Measurements from ENCODE around the gene PDCD7. TPM values are rescaled to one million over a fixed set of nuclear protein-coding genes. Genes with fewer than 3 reads are reported as not detected.
"Not testable (repeated sequence)": the region's sequence is repeated elsewhere in the genome, so short reads cannot be mapped to it uniquely, and the experiment has no call there.

The PDCD7 gene, protein sequence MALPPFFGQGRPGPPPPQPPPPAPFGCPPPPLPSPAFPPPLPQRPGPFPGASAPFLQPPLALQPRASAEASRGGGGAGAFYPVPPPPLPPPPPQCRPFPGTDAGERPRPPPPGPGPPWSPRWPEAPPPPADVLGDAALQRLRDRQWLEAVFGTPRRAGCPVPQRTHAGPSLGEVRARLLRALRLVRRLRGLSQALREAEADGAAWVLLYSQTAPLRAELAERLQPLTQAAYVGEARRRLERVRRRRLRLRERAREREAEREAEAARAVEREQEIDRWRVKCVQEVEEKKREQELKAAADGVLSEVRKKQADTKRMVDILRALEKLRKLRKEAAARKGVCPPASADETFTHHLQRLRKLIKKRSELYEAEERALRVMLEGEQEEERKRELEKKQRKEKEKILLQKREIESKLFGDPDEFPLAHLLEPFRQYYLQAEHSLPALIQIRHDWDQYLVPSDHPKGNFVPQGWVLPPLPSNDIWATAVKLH
- 22.9 TPM for total RNA-seq
- long read RNA-seq, transcript PDCD7-201 (5 exons, 2,851 nt) = major isoform, 6 of 9 reads
- long read RNA-seq, partial matches to known transcripts = 2 of 9 reads
- long read RNA-seq, other reads (novel, unspliced or antisense) = 1 of 9 reads

DNA sequence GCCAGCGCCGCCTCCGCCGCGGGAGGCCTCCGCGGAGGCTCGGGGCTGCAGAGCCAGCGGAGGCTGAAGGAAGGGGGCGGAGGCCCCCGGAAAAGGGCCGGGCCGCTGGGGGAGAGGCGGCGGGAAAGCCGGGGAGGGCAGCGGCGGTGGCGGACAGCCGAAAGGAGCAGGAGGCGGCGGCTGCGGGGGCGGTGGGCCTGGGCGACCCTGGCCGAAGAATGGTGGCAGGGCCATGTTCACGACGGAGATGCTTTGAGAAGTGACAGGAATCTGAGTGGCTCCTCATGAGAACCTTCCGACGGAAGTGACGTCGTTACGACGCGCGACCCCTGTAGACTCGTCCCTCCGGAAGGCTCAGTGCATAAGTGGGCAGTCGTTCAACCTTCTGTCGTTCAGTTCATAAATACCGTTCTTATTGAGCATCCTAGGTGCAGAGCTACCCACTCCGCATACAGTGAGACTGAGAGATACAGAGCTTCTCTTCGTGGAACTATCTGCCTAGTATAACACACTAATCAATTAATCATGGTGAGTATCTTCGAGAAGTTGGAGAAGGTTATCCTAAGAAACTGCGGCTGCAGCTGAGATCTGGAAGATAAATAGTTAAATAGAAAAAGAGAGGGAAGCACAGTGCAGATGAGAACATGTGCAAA, at the start of gene PDCD7:
Gene PDCD7 (minus strand): TSS at position 261 of the 653 bp plus-strand sequence. CDS start 27 bp downstream, at position 234.
- no peak for DNase-seq (ENCODE audit: low spot score)

DNA sequence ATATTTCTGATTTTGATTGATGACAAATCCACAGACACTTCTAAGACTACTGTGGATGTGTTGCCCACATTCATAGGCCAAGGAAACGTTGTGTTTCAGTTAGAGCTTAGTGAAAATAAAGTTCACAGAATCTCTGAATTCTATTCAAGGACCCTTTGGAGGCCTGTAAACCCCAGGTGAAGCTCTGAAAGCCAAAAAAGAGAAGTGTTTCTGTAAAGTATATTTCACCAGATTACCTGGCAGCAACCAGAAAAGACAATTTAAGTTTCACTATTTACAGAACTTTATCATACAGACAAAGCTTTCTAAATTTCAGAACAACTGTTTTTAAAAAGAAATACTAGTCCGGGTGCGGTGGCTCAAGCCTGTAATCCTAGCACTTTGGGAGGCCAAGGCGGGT, 48.9 kb upstream of the PDCD7 start:
- DNase-seq (ENCODE audit: low spot score) = no peak

DNA sequence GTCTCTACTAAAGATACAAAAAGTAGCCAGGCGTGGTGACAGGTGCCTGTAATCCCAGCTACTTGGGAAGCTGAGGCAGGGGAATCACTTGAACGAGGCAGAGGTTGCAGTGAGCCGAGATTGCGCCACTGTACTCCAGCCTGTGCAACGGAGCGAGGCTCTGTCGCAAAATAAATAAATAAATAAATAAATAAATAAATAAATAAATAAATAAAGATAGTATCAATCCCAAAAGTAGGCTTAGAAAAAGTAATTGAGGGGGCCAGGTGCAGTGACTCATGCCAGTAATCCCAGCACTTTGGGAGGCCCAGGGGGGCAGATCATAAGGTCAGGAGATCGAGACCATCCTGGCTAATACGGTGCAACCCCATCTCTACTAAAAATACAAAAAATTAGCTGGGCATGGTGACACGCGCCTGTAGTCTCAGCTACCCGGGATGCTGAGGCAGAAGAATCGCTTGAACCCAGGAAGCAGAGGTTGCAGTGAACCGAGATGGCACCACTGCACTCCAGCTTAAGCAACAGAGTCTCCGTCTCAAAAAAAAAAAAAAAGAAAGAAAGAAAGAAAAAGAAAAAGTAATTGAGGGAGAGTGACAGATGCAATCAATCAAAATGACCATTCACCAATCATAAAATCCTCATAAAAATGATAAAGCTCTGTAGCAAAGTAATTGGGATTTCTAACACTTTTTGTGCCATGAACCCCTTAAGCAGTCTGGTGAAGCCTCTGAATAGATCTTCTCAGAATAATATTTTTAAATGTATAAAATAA, 48.2 kb upstream of the PDCD7 start:
- not testable (repeated sequence) for DNase-seq (ENCODE audit: low spot score)

DNA sequence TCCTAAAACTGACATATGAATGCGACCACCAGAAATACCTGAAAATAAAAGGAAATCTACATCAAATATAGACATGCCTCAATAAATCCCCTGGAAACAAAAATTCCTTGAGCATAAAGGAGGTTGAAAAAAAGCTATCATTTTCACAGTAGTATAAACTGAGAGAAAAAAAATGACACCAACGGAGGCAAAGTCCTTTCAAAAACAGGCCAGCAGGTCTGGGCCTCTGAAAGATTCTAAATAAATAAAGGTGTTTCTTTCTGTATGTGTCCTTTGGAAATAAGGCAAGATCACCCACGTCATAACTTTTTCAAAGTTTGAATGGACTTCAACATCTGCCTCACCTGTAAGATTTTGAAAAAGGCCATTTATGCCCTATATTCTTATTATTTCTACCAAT, 46.6 kb upstream of the PDCD7 start:
- DNase-seq (ENCODE audit: low spot score) = no peak

DNA sequence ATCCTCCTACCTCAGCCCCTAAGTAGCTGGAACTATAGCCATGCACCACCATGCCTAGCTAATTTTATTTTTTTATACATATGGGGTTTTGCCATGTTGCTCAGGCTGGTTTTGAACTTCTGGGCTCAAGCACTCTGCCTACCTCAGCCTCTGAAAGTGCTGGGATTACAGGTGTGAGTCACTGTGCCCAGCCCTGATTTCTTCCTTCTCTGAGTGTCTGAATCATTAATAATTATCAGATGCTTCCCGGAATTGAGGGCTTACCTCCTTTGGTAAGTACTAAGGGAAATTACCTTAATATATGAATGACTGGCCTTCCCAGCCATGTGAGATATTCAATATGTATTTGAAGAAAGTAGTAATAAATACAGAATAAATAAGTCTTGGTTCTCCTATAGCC, 44.3 kb upstream of the PDCD7 start:
- no peak for DNase-seq (ENCODE audit: low spot score)

DNA sequence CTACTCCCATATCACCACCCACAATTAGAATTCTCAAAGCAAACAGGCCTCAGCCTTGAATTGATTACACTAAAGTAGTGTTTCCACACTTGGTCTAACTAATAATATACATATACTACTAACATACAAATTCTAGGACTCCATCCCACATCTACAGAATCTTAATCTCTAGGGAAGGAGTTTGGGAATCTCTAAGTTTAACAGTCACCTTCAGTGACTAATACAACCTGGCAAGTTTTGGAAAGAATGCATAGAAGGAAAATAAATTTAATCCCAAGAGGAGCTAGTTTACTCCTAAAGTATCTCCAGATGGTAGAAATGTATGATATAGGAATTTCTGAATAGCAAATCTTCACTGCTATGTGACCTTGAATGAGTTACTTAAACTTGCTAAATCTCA, 42.4 kb upstream of the PDCD7 start:
- no peak for DNase-seq (ENCODE audit: low spot score)

DNA sequence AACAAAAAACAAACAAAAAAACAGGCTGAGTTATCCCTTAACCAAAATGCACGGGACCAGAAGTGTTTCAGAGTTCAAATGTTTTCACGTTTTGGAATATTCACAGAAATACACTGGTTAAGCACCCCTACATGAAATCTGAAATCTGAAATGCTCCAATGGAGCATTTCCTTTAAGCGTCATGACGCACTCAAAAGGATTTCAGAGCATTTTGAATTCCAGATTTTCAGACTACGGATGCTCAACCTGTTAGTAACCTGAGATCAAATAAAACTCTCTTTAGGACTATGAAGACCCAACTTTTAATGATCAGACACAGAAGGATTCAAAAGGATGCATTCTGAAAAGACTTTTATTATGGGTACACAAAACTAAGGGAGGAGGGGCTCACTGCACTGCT, 41.9 kb upstream of the PDCD7 start:
- DNase-seq (ENCODE audit: low spot score) = no peak

DNA sequence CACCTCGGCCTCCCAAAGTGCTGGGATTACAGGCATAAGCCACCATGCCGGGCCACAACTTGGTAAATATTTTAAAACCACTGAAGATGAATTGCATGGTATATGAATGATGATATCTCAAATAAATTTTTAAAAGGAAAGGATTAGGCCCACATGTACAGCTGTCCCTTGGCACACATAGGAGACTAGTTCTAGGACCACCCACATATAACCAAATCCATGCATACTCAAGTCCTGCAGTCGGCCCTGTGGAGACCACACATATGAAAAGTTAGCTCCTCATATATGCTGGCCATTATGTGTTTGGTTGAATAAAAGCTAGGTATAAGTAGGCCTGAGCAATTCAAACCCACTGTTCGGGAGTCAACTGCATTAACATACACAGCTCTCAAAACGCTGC, 40.9 kb upstream of the PDCD7 start:
- no peak for DNase-seq (ENCODE audit: low spot score)

DNA sequence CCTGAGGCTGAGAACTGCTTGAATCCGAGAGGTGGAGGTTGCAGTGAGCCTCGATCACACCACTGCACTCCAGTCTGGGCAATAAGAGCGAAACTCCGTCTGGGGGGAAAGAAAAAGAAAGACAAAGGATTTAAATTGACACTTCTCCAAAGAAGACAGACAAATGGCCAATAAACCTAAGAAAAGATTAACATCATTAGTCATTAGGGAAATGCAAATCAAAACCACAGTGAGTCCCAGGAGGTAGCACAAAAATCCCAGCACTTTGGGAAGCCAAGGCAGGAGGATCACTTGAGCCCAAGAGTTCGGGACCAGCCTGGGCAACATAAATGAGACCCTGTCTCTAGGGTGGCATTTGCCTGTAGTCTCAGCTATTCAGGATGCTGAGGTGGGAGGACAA, 38.9 kb upstream of the PDCD7 start:
- DNase-seq (ENCODE audit: low spot score) = no peak

DNA sequence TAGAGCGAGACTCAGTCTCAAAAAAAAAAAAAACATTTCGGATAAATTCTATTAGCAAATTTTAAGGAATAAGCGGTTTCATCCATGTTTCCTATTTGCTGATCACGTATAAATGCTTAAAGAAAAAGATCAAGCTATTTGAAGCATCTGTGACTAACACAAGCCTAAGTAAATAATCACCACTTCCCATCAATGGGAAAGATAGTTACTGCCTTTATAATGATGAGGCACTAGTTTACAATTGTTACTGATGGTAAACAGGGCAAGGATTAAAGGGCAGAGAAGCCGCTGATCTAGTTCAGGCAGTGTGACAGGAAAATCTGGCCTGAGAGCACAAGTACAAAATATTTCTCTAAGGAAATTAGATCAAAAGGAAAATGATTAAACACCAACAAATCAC, 37.8 kb upstream of the PDCD7 start:
- no peak for DNase-seq (ENCODE audit: low spot score)

DNA sequence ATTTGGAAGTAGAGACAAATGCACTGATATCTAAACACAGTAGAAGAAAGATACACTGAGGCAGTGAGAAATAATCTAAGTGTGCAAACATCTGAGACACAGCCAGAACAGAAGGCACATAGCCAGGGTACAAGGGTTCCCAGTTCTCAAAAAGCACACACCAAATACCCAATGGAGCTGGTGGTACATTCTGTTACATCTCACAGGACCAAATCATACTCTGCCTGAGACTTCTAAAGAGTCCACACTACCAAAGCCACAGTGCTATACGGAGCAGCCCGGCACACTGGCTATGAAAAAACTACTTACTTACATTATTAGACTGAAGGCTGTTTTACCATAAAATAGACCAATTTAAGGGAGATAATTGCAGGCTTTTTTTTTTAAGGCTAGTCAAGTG, 32.3 kb upstream of the PDCD7 start:
- DNase-seq (ENCODE audit: low spot score) = no peak

DNA sequence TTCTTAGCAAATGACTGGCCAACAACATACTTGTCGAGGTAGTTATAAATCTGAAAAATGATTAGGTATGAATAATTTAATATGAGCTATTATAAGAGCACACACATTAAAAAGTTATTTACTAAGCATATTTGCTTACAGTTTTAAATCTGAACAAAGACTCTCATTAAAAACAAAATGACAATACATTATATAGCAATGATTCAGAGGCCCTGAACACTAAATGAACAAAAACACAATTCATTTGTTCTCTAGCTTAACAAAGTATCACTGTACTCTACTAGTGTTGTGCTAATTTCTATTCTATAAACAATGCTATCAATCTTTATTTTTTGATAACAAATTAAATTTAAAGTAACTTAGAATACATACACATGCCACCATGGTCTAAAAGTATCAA, 30.5 kb upstream of the PDCD7 start:
- DNase-seq (ENCODE audit: low spot score) = no peak

DNA sequence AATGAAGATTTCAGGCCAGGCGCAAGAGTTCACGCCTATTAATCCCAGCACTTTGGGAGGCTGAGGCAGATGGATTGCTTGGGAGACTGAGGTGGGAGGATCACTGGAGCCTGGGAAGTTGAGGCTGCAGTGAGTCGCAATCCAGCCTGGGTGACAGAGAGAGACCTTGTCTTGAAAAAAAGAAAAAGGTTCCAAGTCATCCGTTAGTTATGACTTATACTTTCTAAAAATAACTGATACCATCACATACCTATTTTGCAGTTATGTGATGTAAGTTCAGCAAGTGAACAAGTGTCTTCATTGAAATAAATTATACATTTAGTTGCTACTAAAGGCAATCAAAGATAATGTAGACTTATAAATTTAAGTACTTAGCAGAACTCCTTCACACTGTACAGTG, 29.4 kb upstream of the PDCD7 start:
- no peak for DNase-seq (ENCODE audit: low spot score)

DNA sequence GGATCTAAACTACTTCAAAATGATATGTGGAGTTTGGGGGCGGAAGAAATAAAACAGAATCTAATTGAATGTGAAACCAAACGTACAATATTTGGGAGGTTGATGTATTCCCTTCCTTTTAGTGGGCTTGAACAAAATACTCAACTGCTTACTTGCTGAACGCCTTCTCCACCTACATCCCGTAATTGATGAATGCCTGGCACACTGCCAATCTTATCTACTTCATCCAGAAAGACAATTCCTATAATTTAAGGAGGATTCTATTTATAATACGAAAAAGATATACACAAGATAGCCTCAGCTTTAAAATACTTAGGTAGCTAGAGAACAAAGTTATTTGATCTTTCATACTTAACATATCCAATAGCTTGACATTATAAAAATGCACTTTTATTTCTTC, 23.1 kb upstream of the PDCD7 start:
- DNase-seq (ENCODE audit: low spot score) = no peak

DNA sequence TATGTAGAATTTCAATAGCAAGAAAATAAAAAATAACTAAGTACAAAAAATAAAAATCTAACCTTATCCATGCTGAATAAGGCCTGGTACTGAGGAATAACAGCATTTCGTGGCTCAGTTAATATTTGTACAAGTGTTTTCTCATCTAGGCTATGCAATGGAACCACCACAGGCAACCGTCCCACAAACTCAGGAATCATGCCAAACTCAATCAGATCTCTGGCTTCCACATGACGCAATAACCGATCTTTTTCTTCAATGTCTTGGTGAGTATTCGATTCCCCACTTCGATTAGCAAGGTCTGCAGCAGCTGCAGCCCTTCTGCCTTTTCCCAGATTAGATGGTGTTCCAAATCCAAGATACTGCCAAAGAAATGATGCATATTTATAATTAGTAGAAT, 21.1 kb upstream of the PDCD7 start:
- DNase-seq (ENCODE audit: low spot score) = no peak

DNA sequence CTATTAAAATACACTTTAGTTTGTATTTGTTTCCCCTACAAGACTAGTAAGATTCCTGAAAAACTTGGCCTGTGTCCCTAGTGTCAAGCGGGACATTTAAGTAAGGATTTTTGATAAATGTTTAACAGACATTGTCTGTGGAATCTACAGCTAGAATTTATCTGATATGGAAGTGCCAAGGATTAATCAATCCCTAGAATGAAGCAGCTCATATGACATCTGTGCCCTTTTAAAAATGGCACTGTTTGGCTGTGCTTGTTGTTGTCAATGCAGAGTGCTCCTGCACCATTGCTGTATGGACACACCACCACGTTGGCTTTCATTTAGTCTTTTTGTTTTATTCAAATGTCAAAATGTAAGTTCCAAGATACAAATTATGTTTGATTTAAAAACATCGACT, 14.3 kb upstream of the PDCD7 start:
- no peak for DNase-seq (ENCODE audit: low spot score)

DNA sequence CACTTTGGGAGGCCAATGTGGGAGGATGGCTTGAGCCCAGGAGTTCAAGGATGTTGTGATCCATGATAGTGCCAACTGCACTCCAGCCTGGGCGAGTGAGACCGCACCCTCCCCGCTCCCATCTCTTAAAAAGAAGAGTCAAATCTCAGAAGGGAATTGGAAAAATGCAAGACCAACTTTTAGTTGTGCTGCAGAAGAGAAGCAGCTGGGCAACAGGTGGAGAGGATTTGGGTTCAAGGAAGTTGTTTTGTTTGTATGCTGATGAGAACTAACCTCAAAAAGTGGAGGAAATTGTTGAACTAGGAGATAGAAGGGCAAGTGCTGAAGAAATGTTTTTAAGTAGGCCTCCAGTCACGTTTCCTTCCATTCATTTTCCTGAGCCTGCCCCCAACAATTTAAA, 12.8 kb upstream of the PDCD7 start:
- no peak for DNase-seq (ENCODE audit: low spot score)

DNA sequence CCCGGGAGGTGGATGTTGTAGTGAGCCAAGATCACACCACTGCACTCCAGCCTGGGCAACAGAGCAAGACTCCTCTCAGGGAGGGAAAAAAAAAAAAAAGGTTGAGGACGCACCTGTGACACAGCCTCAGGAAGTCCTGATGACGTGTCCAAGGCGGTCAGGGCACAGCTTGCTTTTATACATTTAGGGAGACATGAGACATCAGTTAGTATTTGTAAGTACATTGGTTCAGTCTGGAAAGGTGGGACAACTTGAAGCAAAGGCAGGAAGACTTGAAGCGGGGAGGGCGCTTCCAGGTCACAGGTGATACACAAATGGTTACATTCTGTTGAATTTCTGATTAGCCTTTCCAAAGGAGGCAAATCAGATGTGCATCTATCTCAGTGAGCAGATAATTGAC, 5.0 kb upstream of the PDCD7 start:
- not testable (repeated sequence) for DNase-seq (ENCODE audit: low spot score)

DNA sequence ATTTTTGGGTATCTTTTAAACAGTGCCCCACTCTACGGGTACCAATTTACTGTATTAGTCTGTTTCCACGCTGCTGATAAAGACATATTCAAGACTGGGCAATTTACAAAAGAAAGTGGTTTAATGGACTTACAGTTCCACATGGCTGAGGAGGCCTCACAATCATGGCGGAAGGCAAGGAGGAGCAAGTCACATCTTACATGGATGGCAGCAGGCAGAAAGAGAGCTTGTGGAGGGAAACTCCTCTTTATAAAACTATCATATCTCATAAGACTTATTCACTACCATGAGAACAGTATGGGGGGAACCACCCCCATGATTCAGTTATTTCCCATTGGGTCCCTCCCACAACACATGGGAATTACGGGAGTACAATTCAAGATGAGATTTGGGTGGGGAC, 4.3 kb upstream of the PDCD7 start:
- not testable (repeated sequence) for DNase-seq (ENCODE audit: low spot score)

DNA sequence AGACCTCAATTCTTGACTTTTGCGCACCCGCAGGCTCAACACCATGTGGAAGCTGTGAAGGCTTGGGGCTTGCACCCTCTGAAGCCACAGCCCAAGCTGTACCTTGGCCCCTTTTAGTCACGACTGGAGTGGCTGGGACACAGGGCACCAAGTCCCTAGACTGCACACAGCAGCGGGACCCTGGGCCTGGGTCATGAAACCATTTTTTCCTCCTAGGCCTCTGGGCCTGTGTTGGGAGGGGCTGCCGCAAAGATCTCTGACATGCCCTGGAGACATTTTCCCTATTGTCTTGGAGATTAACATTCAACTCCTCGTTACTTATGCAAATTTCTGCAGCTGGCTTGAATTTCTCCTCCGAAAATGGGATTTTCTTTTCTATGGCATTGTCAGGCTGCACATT, 3.5 kb upstream of the PDCD7 start:
- not testable (repeated sequence) for DNase-seq (ENCODE audit: low spot score)

DNA sequence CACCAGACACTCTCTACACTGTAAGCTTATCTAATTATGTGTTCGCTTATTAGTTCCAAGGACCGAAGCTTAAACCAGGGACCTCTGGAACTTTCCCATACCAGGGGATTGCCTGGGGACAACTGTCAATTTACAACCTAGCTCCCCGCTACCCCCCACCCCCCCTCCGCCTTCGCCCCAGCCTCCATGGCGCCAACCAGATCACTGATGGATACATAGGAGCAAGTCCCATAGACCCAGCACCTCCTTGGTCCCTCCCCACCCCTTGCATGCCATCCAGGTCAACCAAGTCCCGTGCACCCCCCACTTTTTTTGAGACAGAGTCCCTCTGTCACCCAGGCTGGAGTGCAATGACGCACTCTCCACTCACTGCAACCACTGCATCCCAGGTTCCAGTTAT, 930 bp upstream of the PDCD7 start:
- no peak for DNase-seq (ENCODE audit: low spot score)
